ENCODE measurements around the gene PNKP. TPM values are rescaled to one million over a fixed set of nuclear protein-coding genes. Genes with fewer than 3 reads are reported as not detected.

The PNKP gene
- total RNA-seq, 2 donors from 2014 or later, result 146 to 205 TPM

DNA sequence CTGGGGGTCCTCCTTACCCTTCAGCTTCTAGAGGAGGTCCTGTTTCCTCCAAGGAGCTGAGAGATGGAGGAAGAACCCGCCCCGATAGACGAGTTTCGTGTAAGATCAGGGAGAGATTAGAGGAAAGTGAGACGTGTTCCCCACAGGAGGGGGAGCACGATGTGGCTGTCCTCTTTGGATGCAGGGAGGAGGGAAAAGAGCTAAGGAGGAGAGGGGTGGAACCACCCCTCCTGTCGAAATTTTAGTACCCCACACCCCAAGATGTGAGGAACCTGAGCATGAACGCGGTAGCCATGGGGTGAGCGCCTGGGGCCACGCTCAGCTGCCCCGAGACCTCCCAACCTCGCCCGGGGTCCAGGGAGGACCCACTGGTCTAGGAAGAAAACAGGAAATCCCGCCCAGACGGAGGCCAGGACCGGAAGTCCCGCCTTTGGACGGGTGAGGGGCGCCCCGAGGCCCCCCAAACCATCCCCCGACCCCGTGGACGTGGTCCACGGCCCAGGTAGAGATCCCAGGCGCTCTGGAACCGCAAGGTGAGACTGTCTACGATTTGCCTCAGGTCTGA, 8.6 kb upstream of the PNKP start:
- Mint-ChIP-seq H3K27ac (no peak overlapping the region), H3K4me1 (ENCODE audit: low read depth in 2 of 2) (peaks cover 27 to 31% of the 10 kb centered on the region in 2 donors), H3K9me3 (no peaks in the 10 kb centered on the region), H3K4me3 (no peak overlapping the region), H3K36me3 (no peaks in the 10 kb centered on the region), H3K27me3 (no peaks in the 10 kb centered on the region)
- DNase-seq (ENCODE audit: low spot score) (no peak), ATAC-seq (no peak)

DNA sequence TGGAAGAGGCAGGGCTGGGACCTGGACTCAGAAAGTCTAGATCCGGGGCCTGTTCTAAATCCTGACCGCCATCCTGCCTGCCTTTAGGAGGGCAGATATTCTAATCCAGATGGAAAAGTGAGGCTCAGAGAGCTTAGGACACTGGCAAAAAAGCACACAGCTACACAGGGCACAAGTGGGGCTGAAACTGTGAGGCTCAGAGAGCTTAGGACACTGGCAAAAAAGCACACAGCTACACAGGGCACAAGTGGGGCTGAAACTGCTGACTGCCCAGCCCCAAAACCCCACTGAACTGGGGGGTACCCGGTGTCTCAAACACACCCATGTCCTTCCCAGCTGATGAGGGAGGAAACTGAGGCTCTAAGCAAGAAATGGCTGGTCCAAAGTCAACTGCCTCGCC, 7.8 kb upstream of the PNKP start:
- Mint-ChIP-seq H3K27ac (no peak overlapping the region), H3K9me3 (no peaks in the 10 kb centered on the region), H3K27me3 (no peaks in the 10 kb centered on the region), H3K4me1 (ENCODE audit: low read depth in 2 of 2) (peaks cover 31 to 34% of the 10 kb centered on the region in 2 donors), H3K4me3 (no peak overlapping the region), H3K36me3 (no peaks in the 10 kb centered on the region)
- ATAC-seq (no peak), DNase-seq (ENCODE audit: low spot score) (no peak)

DNA sequence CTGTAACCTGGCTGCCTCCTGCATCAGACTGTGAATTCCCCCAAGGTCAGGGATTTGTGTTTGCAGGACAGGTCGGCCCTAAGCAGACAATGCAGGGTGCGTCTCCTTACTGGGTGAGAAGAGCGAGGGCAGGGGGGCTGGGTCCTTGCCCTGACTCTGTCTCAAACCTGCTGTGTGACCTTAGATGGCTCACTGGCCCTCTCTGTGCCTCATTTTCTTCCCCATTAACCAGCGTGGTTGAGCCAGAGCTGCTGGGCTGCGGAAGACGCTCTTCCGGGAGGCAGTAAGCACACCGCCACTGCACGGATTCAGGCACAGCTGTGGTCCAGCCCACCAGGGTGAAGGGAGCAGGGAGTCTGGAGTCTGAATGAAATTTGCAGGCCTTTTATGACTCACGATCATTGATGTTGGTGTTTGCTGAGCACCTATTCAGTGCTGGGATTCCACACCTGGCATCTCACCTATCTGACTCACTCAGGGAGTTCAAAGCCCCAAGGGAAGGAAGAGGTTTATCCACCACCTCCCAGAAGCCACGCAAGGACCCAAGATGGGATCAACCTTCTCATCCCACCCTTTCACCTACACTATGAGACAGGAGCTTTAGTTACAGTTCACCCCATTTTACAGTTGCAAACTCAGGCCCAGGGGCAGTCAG, 7.3 kb upstream of the PNKP start:
- Mint-ChIP-seq H3K27me3 (no peaks in the 10 kb centered on the region), H3K9me3 (no peaks in the 10 kb centered on the region), H3K27ac (no peak overlapping the region), H3K4me1 (ENCODE audit: low read depth in 2 of 2) (peaks cover 33 to 36% of the 10 kb centered on the region in 2 donors), H3K4me3 (no peak overlapping the region), H3K36me3 (no peaks in the 10 kb centered on the region)
- ATAC-seq (no peak), DNase-seq (ENCODE audit: low spot score) (no peak)

DNA sequence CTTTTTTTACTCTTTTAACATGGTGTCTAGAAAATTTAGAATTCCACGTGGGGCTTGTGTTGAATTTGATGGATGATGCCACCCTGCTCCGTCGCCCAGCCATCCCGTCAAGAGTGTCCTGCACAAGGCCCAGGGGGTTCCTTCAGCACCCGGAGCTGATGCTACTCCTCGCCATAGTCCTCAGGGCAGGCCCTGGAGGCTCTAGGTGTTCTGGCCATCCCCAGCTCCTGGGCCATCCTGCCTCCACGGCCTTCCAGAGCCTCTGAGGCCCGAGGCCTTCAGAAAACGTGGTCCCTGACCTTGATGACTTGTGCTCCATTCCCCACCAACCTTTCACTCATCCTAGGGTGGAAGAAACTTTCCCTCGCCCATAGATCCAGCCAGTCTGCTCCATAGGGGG, 6.5 kb upstream of the PNKP start:
- no peaks in the 10 kb centered on the region for H3K36me3 Mint-ChIP-seq
- no peak for ATAC-seq
- no peaks in the 10 kb centered on the region for H3K27me3 Mint-ChIP-seq
- no peak overlapping the region for H3K4me3 Mint-ChIP-seq
- no peak overlapping the region for H3K27ac Mint-ChIP-seq
- DNase-seq (ENCODE audit: low spot score), result no peak
- no peaks in the 10 kb centered on the region for H3K9me3 Mint-ChIP-seq
- peaks cover 30 to 32% of the 10 kb centered on the region in 2 donors for H3K4me1 Mint-ChIP-seq (ENCODE audit: low read depth in 2 of 2)

DNA sequence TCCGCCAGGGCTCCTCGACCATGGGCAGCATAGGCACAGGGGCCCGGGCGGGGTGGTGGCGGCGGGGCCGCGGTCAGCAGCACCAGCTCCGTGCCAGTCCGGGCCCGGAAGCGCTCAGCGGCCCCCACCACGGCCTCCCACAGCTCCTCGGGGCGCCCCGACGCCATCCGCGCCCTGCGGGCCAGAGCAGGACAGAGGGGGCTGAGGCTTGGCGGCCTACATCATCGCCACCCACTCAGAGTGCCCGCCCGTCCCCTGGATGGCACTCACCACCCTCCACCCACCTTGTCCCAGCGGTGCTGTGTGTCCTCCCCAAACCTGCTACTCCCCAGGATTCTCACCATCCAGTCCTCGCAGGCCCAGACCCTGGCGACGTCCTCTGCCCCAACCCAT, 5.7 kb upstream of the PNKP start:
- Mint-ChIP-seq H3K36me3 (no peaks in the 10 kb centered on the region), H3K27ac (no peak overlapping the region), H3K9me3 (no peaks in the 10 kb centered on the region), H3K27me3 (no peaks in the 10 kb centered on the region), H3K4me3 (no peak overlapping the region), H3K4me1 (ENCODE audit: low read depth in 2 of 2) (peaks cover 26 to 27% of the 10 kb centered on the region in 2 donors)
- no peak for ATAC-seq
- DNase-seq (ENCODE audit: low spot score), result no peak

DNA sequence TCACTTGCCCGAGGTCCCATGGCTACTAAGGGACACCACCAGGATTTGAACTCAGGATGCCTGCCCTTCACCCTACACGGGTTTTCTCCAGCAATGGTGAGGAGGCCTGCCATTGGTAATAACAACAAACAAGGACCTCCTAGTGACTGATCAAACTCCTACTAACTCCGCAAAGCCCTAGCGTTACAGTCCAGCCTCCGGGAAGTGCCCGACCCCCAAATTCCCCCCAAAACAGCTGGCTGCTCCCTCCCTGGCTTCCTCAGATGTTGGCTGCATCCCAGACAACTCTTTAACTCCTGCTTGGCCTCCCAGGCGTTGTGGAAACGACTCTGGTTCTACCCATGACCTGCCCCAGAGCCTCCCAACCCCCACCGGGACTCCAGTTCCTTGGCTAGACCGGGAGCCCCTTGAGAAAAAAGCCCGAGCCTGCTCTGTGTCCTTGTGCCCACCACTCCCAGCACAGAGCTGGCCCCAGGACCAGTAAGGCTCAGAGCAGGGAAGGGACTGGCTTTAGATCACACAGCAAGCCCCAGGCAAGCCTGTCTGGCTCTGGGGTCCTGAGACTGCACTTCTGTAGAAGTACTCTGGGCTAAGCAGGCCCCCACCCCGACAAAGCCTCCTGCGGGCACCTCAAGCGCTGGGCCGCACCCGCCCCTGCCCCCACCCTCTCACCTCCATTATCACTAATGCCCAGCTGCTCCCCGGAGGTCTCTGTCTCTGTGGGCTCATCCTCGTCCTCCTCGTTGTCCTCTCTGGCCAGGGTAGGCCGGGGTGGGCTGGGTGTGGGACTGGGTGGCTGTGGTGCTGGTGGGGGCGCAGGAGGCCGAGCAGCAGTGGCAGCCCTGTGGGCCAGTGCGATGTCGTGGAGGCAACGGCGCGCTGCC, 5.1 kb upstream of the PNKP start:
- Mint-ChIP-seq H3K4me3 (no peak overlapping the region), H3K9me3 (no peaks in the 10 kb centered on the region), H3K4me1 (ENCODE audit: low read depth in 2 of 2) (peaks cover 28 to 29% of the 10 kb centered on the region in 2 donors), H3K36me3 (no peaks in the 10 kb centered on the region), H3K27ac (peak overlapping the region; percentile 47 to 54), H3K27me3 (no peaks in the 10 kb centered on the region)
- ATAC-seq (no peak), DNase-seq (ENCODE audit: low spot score) (no peak)

DNA sequence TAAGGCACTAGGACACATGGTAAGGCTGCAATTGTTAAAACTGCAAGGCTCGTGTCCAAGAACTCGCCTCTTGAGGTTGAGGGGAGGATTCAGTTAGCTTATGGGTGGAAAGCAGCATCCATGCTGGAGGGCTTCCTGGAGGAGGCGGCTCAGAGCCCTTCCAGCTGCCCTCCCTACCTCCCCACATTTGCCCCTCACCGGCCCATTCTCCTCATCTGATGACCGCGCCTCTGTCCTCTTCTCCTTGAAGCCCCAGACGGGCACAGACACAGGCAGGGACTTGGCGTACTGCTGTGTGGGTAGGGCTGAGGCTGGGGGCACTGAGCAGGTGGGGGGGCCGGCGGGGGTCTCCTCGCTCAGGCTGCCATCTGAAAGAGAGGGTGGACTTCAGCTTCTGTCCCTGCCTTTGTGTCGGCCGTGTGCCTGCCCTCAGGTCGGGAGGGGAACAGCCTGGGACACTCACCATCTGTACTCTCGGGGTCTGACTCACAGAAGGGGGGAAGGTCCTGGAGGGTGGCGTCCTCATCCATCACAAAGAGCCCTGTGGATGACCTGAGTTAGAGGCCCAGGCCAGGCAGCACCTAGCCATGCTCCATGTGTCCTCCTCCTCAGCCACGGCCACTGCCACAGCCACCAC, 4.1 kb upstream of the PNKP start:
- no peak overlapping the region for H3K4me3 Mint-ChIP-seq
- H3K4me1 Mint-ChIP-seq (ENCODE audit: low read depth in 2 of 2), result peaks cover 32 to 35% of the 10 kb centered on the region in 2 donors
- peak overlapping the region; percentile 47 to 54 for H3K27ac Mint-ChIP-seq
- H3K27me3 Mint-ChIP-seq, result no peaks in the 10 kb centered on the region
- no peaks in the 10 kb centered on the region for H3K9me3 Mint-ChIP-seq
- ATAC-seq (no peak), DNase-seq (ENCODE audit: low spot score) (no peak)
- no peaks in the 10 kb centered on the region for H3K36me3 Mint-ChIP-seq

DNA sequence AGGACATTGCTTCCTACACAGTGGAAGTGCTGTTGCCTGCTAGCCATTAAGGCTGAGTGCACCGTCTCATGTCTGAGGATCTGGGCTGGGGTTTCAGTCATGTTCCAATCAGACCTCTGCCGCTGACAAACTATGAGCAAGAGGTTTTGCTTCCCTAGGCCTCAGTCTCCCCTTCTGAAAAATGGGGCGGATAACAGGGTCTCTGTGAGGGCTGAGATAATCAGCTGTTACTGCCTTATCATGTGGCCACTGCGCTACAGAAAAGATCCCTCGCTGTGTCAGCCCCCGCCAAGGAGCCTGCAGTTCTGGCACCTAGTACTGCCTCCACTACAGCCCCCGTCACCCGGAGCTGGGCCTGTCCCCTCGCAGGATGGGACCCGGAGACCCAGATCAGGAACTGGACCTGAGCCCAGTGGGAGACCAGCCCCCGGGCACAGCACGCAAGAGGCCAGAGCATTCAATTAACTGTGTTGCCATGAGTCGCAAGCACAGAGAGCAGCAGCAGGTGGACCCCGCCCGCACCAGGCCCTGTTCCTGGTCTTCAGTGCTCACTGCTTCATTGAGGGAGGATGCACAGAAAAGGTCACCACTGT, 3.0 kb upstream of the PNKP start:
- Mint-ChIP-seq H3K27ac (no peak overlapping the region), H3K4me3 (no peak overlapping the region), H3K4me1 (ENCODE audit: low read depth in 2 of 2) (peaks cover 36 to 41% of the 10 kb centered on the region in 2 donors), H3K9me3 (no peaks in the 10 kb centered on the region), H3K27me3 (no peaks in the 10 kb centered on the region), H3K36me3 (no peaks in the 10 kb centered on the region)
- ATAC-seq (no peak), DNase-seq (ENCODE audit: low spot score) (no peak)

DNA sequence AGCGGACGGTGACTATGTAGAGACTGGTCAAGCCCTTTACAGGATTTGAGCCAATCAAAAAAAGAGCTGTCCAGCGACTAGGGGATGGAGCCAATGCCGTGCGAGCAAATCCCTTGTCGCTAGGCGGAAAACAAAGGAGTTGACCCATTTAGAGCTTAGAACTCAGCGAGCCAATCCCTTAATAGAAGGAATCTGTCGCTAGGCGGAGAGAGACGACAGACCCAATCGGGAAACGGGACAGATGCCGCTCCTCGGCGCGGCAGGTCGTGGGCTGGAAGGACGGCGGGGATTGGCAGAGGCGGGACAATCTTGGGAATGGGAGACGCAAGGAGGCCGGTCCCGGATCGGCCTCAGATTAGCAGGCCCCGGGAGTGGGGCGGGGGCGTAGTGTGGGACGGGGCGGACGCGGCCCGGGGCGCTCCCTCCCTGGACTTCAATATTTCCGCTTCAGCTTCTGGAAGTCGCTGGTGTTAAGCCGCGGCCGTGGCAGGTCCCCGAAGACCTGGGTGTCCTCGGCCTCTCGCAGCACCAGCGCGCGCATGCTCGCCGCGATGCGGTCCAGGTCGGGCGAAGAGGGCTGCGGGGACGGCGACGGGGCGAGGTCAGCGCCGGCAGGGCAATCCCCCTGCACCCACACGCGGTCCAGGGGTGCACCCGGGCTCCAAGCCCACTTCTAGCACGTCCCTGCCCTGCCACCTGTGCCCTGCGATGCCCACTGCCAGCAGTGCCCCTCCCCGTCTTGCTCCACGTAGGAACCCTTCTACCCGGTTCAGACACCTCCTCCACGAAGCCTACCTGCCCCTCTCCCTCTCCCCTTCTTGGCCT, 2.3 kb upstream of the PNKP start:
- no peaks in the 10 kb centered on the region for H3K9me3 Mint-ChIP-seq
- DNase-seq (ENCODE audit: low spot score) (peak; percentile 96), ATAC-seq (peak; percentile 88 to 90)
- H3K27me3 Mint-ChIP-seq, result no peaks in the 10 kb centered on the region
- H3K27ac Mint-ChIP-seq, result no peak overlapping the region
- H3K4me1 Mint-ChIP-seq (ENCODE audit: low read depth in 2 of 2), result peaks cover 34 to 39% of the 10 kb centered on the region in 2 donors
- H3K36me3 Mint-ChIP-seq, result no peaks in the 10 kb centered on the region
- no peak overlapping the region for H3K4me3 Mint-ChIP-seq

DNA sequence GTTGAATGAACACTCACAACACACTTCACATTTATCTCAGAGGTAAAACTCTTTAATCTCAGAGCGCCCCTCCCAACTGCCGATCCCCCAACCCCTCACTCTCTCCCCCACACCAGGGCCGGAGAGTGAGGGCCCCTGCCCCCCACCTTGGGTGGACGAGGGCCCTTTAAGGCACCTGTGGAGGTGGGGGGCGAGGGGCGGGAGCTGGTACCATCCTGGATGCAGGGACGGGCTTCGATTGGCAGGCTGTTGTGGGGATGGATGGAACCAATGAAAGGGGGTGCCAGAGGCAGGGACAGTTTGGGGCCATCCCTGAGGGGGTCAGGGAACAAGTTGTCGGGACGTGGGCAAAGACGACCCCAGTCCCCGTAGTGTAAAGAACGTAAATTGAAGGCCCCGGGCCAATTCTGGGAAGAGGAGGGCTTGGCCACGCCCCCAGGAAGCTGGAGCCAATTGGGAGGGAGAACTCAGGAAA, 1.7 kb upstream of the PNKP start:
- no peaks in the 10 kb centered on the region for H3K9me3 Mint-ChIP-seq
- H3K36me3 Mint-ChIP-seq, result no peaks in the 10 kb centered on the region
- no peaks in the 10 kb centered on the region for H3K27me3 Mint-ChIP-seq
- DNase-seq (ENCODE audit: low spot score) (no peak), ATAC-seq (peak in 1 of 2 donors; percentile 1)
- no peak overlapping the region for H3K4me3 Mint-ChIP-seq
- peaks cover 40 to 46% of the 10 kb centered on the region in 2 donors for H3K4me1 Mint-ChIP-seq (ENCODE audit: low read depth in 2 of 2)
- no peak overlapping the region for H3K27ac Mint-ChIP-seq

DNA sequence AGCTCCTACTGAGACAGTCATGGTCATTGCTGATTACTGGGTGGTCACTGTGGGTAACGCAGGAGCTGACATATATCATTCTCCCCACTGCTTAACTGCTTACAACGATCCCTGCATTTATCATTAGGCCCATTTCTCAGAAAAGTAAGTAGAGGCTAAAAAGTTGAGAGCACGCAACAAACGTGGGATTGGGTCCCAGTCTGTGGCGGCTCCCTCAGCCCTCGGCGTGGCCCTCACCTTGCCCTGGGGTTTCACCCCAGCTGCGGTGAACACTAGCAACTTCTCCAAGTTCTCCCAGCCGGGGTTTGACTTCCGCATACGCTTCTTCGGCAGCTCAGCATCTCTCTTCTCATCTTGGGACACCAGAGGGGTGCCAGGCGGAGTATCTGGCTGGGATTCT, 2.5 kb downstream of the PNKP start:
- Mint-ChIP-seq H3K27ac (no peak overlapping the region), H3K36me3 (no peaks in the 10 kb centered on the region), H3K4me1 (ENCODE audit: low read depth in 2 of 2) (peaks cover 36 to 42% of the 10 kb centered on the region in 2 donors), H3K27me3 (no peaks in the 10 kb centered on the region), H3K4me3 (no peak overlapping the region), H3K9me3 (no peaks in the 10 kb centered on the region)
- DNase-seq (ENCODE audit: low spot score), result no peak
- ATAC-seq, result no peak

DNA sequence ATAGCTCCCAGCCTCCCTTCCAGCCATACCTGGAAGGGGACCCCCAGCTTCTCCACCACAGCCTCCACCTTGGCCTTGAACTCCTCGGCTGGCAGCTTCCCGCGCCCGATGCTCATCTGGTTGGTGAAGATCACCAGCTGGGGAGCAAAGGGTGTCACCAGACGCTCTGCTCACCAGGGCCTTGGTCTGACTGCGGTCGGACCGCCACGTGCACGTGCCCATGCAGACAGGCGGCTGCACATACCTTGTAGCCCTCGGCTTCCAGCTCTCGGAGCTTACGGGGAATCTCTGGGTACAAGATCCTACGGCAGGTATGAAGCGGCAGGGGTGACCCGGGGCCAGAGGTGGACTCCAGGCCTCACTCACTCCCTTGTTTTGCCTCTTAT, 3.4 kb downstream of the PNKP start:
- H3K9me3 Mint-ChIP-seq, result no peaks in the 10 kb centered on the region
- no peak overlapping the region for H3K27ac Mint-ChIP-seq

More for the DNA sequence above, 3.4 kb downstream of the PNKP start:
- peaks cover 36 to 42% of the 10 kb centered on the region in 2 donors for H3K4me1 Mint-ChIP-seq (ENCODE audit: low read depth in 2 of 2)
- no peak for DNase-seq (ENCODE audit: low spot score)
- H3K27me3 Mint-ChIP-seq, result no peaks in the 10 kb centered on the region
- ATAC-seq, result no peak
- no peaks in the 10 kb centered on the region for H3K36me3 Mint-ChIP-seq
- no peak overlapping the region for H3K4me3 Mint-ChIP-seq

Data from natural killer cell treated with Interleukin-12 subunit alpha and Interleukin-12 subunit beta and Interleukin-15 and Interleukin-18, amount 100 ng/mL, for 72 hours (primary cell).